GM21528 (cell line): ENCODE data around the gene EHD1.
"Not testable (repeated sequence)": the region's sequence is repeated elsewhere in the genome, so short reads cannot be mapped to it uniquely, and the experiment has no call there.

Experiments used
- ATAC-seq: cut with Tn5 transposase; IDR thresholded peaks from one replicate; pipeline ENCODE4 v1.9.1; 2021; ENCODE audit warnings: mild to moderate bottlenecking, moderate library complexity; ENCODE audit not compliant: unreplicated experiment, low FRiP score

Gene EHD1

DNA sequence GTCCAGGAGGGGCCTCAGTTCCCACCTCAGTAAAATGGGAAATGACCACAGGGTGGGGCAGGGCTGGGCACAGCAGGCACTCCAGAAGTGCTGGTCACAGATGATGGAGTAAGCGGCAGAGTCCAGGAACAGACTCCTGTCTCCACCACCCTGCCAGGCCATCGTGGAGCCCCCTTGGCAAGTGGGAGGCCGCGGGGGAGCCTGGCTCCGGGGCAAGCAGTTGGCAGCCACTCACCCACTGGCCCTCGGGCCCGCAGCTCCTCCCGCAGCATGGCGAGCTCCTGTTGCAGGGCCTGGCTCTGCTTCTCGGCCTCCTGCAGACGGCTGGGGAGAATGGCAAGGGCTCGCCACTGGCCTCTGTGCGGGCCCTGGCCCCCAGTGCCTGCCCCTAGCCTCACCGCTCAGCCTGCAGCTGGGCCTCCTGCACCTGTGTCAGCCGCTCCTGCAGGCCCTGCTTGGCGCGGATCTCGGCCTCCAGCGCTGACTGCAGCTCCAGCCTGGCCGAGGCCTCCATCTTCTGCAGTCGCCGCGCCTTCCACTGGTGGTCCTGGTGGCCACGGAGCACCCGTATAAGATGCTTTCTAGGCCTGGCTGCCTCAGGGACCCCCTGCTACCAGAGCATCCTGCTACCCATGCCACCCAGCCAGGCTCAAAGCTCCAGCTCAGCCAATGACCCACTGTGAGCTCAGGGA is 44.2 kb downstream of the EHD1 start:
- ATAC-seq, result no peak

DNA sequence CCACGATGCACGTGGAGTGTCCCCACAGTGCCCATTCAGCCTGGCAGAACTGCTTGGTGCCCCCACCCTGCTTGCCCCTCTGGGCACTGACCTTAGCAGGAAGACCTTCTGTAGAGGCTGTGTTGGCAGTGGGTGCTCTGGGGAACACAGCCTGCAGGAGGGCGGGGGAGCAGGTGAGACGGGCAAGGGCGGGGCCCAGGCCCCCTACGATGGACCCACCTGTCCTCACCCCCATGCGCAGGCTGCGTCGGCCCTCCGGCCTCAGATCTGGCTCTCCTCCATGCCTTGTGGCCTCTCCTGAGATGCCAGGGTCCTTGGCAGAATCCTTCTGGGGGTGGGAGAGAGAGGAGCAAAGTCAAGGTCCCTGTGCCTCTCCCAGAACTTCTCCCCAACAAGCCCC is 44.9 kb downstream of the EHD1 start:
- ATAC-seq, result no peak

DNA sequence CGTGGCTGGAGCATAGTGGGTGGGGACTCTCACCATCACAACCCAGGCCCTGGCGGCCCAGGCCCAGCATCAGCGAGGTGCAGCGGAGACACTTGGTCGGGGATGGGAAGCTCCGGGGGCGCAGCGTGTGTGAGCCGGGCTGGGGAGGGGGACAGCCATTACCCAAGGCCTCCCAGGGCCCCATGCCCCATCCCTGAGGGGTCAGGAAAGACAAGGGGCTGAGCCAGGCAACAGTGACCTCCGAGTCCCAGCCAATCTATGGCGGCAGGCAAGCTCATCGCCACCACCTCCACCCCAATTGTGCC is 45.3 kb downstream of the EHD1 start:
- ATAC-seq, result no peak

DNA sequence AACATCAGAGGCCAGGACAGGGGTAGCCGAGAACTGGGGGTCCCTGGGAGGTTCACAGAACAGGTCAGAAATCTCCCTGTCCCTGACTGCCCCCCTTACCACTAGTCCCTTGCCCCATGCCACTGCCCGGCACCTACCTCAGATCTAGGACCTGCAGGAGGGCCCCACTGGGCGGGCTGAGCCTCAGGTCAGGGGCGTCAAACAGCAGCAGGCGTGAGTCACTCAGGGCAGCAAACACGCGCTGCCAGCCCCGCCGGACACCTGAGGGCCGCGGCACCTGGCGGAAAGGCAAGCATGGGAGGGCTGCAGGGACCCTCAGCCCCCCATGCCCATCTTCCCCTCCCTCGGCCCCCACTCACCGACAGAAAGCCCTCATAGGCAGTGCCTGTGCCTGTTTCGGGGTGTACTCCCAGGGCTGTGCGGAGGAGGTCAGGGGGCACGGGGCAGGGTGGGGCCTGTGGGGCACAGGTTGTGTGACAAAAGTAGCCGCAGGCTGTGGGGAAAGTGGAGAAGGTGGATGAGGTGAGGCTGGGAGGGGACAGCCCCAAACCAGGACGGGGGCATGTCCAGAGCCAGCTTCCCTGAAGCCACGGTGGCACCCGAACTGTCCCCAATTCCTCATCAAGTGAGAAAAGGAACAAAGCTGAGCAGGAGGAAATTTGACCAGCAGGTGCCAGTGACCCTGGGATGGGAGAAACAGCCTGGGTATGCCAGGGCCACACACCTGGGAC is 45.8 kb downstream of the EHD1 start:
- ATAC-seq, result no peak

DNA sequence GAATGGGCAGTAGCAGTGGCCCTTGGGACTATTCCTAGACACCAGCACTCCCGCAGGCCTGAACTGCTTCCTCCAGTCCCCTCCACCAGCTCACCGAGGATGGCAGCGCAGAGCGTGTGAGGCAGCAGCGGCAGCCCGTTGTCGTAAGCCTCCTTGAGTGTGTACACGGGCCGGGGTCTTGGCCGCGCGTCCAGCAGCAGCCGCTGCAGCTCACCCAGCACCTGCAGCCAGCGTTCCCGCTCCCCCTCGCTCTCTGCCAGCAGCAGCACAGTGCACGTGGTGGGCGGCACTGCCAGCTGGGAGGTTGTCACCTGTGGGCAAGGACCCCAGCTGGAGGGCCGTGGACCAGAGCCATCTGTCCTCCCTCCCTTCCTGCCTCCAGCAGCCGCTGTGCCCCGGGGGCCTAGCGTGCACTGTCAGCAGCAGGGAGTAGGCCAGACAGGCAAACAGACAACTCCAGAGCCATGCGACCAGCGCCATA is 47.0 kb downstream of the EHD1 start:
- no peak for ATAC-seq

DNA sequence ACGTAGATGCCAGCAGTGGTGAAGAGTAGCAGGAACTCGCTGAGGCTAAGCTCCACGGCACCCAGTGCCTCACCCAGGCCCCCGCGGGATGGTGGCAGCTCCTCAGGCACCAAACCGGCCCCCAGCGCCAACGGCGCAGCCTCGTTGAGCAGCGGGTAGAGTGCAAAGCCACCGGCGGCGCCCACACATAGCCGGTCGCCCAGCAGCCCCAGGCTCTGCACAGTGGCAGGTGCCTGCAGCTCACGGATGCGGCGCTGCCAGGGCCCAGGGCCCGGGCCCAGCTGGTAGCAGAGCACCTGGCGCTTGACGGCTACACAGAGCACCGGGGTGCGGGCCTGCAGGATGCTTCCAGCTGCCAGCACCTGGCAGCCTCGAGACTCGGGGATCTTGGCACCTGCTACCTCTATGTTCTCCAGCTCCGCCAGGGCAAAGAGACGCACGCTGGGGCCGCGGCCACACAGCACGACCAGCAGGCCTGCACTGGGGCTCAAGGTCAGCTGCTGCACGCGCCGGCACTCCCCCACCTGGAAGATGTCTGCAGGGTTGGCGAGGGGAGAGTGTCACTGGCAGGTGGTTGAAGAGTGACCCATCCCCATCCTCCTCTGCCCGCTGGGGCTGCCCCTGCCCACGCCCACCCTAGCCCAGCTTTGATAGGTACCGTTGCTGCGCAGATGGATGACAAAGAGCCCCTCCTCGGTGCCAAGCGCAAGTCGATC is 48.7 kb downstream of the EHD1 start:
- ATAC-seq, result no peak

DNA sequence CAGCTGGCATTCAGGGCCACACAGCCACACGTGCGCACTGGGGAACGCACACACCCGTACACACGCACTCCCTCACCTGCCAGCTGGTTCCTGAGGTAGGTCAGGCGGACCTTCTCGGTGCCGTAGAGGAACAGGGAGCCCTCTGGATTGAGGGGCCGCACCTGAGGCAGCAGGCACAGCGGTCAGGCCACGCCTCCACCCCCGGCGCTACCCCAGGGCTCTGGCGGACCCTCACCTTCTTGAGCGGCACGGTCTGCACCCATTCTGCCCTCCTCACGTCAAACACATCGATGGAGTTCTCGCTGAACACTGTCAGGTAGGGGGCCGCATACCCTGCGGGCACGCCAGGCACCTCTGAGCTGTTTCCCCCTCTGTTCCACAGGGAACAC is 51.0 kb downstream of the EHD1 start:
- no peak for ATAC-seq

DNA sequence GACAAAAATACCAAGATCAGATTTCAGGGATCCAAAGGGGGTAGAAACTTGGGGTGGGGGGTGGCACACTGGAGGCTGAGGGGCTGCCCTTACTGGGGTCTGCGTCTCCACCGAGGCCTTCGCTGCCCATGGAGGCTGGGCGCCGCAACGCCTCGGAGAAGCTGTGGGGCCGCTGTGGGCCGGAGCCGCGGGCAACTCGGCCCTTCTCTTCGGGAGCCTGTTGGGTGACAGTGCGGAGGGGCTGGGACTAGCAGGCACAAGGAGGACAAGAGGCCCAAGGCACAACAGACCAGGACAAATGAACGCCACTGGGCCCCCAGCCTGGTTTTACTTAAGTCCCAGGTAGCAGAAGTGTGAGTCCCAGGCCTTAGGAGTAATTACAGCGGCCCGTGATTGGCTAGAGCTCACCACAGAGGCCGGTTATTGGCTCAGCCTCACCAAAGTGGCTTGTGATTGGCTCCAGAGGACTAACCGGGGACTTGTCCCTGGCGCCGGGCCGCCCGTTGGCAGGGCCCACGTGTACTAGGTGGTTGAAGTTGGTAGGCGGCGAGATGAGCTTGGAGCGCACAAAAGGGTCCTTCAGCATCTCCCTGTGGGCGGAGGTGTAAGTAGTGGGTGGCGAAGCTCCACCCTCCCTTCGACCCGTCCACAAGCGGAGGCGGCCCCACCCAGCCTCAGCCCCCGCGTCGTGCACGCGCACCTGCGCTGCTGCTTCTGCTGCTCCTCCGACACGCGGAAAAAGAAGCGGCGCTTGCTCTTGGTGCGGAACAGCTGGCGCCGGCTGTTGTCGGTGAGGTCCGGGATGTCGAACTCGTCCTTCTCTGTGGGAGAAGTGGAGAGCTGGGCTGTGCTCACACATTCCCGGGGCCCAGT is 51.6 kb downstream of the EHD1 start:
- ATAC-seq, result no peak

DNA sequence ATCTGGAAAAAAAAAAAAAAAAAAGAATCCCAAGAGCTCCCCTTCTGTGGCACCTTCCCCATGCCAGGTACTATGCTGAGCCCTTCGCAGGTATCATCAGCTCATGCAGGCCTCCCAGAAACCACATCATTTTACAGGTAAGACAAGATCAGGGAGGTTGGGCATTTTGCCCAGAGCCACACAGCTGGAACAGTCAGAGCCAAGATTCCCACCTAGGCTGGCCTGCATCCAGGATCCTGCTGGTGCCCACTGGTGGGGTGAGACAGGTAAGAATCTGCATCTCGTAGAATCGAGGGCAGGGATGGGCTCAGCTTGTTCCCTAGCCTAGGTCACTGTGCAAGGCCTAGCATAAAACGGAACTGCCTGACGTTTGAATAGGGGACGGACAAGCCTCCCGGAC is 52.4 kb downstream of the EHD1 start:
- no peak for ATAC-seq

DNA sequence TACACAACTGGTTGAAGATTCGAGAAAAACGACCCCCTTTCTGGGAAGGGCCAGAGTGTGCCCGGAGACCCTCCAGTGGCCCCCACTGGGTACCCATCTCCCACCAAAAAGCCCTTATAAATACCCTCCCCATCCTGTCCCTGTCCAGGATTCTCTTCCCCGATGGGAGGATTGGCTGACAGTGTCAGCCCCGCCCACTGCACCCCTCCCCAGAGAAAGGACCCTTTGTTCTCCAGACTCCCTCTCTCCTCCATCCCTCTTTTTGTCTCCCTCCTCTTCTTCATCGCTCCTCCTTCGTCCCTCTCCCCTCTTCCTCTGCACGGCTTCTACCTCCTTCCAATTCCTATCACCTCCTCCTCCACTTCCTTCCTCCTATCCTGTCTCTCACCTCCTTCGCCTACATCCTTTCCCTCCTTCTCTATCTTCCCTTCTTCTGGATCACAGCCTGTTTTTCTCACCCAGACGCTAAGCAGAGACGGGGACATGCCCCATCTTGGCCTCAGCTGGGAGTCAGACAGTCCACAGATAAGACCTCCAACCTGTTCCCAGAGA is 54.8 kb downstream of the EHD1 start:
- ATAC-seq, result no peak

DNA sequence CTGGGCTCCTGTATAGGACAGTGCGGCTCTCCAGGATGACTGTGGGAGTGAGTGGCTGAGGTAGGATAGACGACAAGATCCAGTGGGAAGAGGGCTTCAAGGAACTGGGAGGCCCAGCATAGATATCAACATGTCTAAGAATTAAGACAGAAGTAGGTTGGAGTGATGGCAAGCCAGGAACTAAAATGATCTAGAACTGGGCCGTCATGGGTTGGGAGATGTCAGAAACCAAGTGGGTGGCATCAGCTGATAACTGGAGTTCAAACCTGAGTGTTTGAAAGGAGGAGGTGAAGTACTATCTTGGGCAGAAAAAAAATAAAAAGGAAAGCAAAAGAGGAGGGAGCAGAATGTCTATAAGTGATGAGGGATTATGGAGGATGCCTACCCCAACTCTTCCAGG is 60.9 kb downstream of the EHD1 start:
- no peak for ATAC-seq

DNA sequence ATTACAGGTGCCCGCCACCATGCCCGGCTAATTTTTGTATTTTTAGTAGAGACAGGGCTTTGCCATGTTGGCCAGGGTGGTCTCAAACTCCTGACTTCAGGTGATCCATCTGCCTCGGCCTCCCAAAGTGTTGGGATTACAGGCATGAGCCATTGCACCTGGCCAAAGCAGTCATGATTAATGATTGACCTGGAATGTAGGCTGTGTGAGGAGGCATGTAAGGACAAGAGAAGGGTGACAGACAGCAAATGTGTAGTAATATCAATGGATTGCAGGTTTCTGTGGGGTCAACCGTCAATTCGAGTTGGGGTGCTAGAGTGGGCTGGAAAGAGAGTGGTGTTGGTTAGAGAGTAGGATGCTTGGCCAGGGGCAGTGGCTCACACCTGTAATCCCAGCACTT is 63.0 kb downstream of the EHD1 start:
- not testable (repeated sequence) for ATAC-seq

DNA sequence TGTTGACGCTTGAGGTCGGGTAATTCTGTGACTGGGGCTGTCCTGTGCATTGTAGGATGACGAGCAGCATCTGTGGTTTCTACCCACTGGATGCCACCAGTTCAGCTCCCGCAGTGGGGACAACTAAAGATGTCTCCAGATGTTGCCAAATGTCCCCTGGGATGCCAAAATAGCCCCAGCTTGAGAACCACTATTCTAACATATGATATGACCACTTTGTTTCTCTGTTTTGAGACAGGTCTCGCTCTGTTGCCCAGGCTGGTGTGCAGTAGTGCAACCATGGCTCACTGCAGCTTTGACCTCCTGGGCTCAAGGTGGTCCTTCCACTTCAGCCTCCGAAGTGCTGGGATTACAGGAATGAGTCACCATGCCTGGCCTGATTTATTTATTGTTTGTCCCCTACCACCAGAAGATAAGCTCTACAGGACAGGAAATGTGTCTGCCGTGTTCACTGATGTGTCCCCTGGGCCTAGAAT is 63.7 kb downstream of the EHD1 start:
- peak; percentile 65 for ATAC-seq

DNA sequence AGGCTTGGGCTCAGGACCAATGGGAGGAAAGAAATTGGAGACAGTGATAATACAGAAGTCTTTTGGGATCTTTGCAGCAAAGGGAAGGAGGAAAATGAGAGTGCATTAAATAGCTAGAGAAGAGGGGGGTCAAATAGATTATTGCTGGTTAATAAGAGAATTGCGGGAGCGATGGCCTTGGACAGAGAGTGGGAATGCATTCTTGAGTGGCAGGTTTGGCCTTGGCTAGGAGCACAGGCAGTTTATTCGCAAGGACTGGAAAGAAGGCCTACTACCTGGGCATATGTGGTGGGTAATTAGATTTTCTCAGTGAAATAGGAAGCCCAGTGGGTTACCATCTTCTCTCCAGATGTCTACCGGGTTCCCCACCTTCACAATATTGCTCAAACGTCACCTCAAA is 64.6 kb downstream of the EHD1 start:
- no peak for ATAC-seq

DNA sequence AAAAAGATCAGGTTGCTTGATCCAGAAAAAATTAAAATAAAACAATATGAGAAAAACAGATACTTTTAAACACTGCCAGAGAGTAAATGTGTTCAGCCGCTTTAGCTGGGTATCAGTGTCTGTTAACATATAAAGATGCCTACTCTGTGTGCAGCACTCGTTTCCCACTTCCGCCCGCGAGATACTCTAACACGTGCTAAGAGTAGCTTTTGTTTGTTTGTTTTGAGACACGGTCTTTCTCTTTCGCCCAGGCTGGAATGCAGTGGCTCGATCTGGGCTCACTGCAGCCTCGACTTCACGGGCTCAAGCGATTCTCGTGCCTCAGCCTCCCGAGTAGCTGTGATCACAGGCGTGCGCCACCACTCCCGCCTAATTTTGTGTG is 67.5 kb downstream of the EHD1 start:
- no peak for ATAC-seq

DNA sequence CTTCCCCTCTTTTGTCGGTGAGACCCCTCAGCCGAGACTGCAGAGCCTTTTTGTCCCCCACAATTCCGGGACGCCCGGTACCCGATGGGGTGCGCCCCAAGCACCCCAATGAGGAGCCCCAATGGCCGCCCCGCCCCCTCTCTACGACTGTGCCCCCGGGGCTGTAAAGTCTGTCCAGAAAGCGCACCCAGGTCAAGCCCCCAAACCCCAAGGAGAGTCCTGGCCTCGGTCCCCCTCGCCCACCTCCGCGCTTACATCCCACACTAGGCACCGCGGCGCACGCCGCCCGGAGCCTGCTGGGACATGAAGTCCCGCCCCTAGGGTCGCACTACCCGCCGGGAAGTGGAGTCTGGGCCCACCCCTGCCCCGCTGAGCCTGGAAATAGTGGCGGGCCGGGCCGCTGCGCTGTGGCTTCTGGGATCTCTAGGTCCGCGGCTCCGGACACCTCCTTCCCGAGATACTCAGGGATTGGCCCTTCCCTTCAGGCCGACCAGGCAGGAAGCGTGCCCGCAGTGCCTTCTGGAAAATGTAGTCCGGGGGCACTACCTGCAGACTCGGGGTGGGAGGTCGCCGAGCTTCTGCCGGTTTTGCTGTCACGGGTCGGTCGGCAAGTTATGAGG is 68.0 kb downstream of the EHD1 start, which contains the start of gene MEN1:
Gene MEN1 (minus strand): TSS at position 281 of the 620 bp plus-strand sequence. CDS start 442 bp downstream, outside the sequence.
- ATAC-seq, result peak; percentile 62

DNA sequence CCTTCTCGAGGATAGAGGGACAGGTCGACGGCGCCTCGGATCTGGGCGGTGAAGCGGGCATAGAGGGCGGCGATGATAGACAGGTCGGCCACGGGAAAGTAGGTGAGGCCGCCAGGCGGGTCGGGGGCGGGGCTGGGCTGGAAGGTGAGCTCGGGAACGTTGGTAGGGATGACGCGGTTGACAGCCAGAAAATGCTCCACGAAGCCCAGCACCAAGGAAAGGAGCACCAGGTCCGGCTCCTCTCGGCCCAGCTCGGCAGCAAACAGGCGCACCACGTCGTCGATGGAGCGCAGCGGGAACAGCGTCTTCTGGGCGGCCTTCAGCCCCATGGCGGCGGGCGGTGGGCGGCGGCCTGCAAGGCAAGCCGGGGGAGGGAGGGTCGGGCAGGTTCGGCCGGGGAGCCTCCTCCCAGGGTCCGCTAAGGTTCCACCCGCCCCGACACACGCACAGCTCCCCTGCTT is 68.6 kb downstream of the EHD1 start:
- ATAC-seq, result no peak

DNA sequence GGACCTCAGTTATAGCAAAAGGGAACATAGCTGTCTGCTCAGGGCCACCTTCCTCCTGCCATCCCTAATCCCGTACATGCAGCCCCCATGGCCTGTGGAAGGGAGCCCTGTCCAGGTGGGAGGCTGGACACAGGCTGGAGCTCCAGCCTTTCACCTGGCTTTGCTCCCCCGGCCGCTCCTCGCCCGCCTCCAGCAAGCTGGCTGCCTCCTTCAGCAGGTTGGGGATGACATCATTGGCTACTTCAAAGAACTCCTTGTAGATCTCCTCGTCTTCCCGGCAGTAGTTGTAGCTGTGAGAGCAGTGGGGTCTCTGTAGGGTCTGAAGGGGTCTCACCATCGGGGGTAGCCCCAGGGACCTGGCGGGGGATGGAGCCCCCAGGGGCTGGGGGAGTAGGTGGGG is 72.9 kb downstream of the EHD1 start:
- no peak for ATAC-seq

DNA sequence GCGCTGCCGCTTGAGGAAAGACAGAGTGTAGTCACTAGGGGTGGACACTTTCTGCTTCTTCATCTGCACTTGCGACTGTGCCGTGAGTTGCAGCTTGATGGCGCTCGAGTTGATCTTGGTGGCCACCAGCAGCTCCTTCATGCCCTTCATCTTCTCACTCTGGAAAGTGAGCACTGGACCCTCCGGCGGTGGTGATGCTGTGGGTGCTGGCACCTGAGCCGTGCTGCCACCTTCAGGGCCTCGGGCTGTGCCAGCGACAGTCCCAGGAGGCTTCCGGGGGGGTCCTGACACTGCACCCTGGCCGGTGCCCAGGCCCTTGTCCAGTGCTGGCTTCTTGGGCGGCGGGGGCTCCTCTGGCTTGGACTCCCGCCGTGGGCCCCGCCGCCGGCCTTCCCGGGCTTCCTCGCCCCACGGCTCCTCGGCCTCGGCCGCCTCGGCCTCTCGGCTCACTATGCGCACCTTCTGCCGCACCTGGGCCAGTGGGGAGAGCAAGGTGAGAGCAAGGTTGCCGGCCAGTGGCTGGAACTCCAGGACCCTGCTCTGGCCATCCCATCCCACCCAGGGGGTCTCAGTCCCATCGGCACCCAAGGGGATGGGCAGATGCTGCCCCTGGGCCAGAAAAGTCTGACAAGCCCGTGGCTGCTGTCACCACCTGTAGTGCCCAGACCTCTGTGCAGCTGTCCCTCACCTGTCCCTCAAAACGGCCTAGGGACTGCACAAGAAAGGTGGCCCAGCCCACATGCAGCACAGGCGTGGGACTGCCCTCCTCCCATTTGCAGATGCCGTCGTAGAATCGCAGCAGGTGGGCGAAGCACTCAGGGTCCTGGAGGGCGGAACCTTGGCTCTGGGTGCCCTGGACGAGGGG is 73.8 kb downstream of the EHD1 start:
- ATAC-seq, result no peak
